Kidney epithelial cell (primary cell): Measurements from ENCODE around the gene BCAN. TPM values are rescaled to one million over a fixed set of nuclear protein-coding genes. Genes with fewer than 3 reads are reported as not detected.
A peak's percentile ranks its signal among the peaks of the same experiment; 100 is the strongest.

Experiments used
- DNase-seq: peaks from one replicate; pipeline ENCODE4 v3.0.0-alpha.2; 2010; ENCODE audit warnings: low read depth
- H3K27me3 ChIP-seq: 2 replicates; pipeline ENCODE4 v1.6.0; 2011; ENCODE audit warnings: low read length; ENCODE audit not compliant: control insufficient read depth, insufficient read depth
- H3K36me3 ChIP-seq: 2 replicates; pipeline ENCODE4 v1.5.1; 2011; ENCODE audit warnings: low read length; ENCODE audit not compliant: control insufficient read depth, insufficient read depth
- H3K4me3 ChIP-seq: 2 replicates; pipeline ENCODE4 v1.5.1; 2011; ENCODE audit warnings: low read depth, mild to moderate bottlenecking, control low read depth, low read length
- total RNA-seq: library from RNA; depleted of rRNA; stranded (reverse); fragments of >200 nt; gene quantifications from 2 replicates; pipeline ENCODE4 v1.2.3, GENCODE V29; 2015
- TF ChIP-seq, protein P1 (sequence below): IDR thresholded peaks from 2 replicates; pipeline ENCODE4 v1.5.1; 2011; ENCODE audit warnings: mild to moderate bottlenecking, moderate library complexity, low read length, control low read depth, inconsistent platforms; ENCODE audit not compliant: insufficient read depth, poor library complexity, severe bottlenecking

The BCAN gene
- total RNA-seq, 1 donor from 2014 or later = 0.17 TPM

DNA sequence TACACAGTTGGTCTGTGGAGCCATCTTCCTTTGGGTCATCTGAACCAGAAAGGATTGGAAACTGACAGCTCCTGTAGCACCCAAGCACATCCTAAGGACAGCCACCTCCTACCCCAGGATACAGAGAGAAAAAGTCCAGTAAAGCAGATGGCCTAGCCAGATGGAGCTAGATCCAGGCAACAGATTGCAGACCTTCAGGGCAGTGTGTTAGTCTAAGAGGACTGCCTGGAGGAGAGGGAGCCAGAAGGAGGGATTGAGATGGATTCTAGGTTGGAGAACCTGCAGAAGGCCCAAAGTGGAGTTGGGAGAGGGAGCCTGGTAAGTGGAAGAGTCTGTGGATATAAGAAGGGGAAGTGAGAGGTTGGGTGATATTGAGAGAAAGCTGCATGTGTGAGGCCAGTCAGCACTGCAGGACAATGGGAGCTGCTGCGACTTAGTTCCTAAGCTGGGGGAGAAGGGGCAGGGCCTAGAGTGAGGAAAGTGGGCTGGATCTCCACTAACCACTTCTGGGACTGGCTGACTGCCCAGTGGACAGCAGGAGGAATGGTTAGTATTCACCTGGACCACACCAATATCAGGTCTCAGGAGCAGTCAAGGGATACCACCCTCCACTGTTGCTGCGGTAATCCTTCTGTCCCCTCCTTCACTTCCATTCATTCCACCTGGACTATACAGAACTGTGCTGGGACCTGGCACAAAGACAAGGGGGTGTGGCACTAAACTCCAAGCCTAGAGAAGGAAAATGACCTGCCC, 13.4 kb downstream of the BCAN start:
- TF ChIP-seq, protein P1, sequence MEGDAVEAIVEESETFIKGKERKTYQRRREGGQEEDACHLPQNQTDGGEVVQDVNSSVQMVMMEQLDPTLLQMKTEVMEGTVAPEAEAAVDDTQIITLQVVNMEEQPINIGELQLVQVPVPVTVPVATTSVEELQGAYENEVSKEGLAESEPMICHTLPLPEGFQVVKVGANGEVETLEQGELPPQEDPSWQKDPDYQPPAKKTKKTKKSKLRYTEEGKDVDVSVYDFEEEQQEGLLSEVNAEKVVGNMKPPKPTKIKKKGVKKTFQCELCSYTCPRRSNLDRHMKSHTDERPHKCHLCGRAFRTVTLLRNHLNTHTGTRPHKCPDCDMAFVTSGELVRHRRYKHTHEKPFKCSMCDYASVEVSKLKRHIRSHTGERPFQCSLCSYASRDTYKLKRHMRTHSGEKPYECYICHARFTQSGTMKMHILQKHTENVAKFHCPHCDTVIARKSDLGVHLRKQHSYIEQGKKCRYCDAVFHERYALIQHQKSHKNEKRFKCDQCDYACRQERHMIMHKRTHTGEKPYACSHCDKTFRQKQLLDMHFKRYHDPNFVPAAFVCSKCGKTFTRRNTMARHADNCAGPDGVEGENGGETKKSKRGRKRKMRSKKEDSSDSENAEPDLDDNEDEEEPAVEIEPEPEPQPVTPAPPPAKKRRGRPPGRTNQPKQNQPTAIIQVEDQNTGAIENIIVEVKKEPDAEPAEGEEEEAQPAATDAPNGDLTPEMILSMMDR = no peak
- no peak for DNase-seq
- Histone ChIP-seq H3K4me3 (no peak overlapping the region), H3K27me3 (peaks cover 45% of the 10 kb centered on the region), H3K36me3 (no peaks in the 10 kb centered on the region)

DNA sequence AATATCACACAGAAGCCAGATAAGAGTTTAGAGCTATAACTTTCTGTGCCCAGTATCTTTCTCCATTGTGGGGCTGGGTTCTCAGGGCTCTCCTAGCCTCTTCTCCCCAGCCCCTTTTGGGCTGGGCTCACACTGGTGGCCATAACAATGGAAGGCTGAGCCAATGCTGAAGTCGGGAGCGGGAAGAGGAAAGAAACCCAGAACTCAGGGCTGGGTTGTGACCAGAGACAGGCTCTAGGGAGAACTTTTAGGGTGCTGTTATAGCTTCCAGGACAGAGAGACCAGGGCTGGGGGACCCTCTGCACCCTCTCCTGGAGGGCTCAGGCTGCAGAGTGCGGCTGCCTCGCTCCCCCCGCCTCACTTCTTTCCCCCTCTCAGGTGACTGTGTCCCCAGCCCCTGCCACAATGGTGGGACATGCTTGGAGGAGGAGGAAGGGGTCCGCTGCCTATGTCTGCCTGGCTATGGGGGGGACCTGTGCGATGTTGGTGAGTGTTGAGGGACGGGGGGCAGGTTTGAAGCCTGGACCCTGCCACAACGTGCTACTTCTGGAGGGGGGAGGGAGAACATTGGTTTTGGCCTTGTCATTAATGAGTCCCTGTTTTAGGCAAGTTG, 14.1 kb downstream of the BCAN start:
- Histone ChIP-seq H3K27me3 (peaks cover 45% of the 10 kb centered on the region), H3K4me3 (no peak overlapping the region), H3K36me3 (no peaks in the 10 kb centered on the region)
- DNase-seq = no peak
- TF ChIP-seq, protein P1 = no peak

DNA sequence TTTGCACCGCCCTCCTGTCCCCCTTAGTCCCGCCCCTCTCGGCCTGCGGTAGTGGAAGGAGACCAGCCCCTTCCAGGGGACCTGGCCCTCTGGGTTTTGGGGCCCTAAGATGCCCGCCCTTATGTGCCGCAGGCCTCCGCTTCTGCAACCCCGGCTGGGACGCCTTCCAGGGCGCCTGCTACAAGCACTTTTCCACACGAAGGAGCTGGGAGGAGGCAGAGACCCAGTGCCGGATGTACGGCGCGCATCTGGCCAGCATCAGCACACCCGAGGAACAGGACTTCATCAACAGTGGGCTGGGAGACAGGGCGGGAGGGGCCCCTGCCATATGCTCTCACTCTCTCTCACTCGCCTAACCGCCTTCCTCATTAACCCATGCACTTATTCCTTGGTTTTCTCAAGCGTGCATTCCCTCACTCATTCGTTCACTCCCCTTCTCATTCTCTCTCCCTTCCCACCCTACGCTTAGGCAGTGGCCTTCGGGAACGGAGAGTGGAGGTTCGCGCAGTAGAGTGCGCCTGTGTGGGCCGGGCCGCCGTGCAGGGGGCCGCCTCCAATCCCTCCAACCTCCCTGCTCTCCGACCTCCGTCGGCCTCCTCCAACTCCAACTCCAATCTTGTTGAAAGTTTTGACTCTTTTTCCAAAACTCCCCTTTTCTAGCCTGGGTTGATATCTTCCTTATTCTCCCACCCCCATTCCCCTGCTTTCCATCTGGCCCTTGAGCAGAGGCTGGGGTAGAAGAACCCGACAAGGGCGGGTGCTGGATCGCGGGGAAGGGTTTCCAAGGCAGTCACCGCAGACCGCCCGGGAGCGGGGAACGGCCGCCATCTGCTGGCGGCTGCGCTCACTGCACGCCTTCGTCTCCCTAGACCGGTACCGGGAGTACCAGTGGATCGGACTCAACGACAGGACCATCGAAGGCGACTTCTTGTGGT, 15.2 kb downstream of the BCAN start:
- Histone ChIP-seq H3K36me3 (no peaks in the 10 kb centered on the region), H3K4me3 (no peak overlapping the region), H3K27me3 (peaks cover 36% of the 10 kb centered on the region)
- no peak for DNase-seq
- TF ChIP-seq, protein P1 = peak; percentile 99

DNA sequence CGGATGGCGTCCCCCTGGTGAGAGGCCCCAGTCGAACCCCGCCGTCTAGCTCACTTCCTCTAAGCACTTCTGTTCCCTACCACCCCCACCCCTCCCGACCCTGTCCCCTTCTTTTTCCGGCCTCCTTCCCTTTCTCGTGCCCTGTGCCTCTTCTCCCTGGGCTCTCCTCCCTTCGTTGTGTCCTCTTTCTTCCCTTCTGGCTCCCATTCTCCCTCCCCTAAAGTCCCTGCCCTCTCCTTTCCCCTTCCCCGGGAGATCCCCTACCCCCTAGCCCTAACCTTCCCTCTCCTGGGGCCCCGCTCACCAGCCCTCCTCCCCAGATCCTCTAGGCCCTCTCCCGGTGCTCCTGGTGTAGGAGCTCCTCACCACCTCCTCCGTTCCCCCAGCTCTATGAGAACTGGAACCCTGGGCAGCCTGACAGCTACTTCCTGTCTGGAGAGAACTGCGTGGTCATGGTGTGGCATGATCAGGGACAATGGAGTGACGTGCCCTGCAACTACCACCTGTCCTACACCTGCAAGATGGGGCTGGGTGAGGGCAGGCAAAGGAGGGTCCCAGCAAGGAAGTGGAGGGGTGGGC, 15.9 kb downstream of the BCAN start:
- H3K36me3 ChIP-seq = no peaks in the 10 kb centered on the region
- peaks cover 32% of the 10 kb centered on the region for H3K27me3 ChIP-seq
- TF ChIP-seq, protein P1 = no peak
- DNase-seq = no peak
- no peak overlapping the region for H3K4me3 ChIP-seq

DNA sequence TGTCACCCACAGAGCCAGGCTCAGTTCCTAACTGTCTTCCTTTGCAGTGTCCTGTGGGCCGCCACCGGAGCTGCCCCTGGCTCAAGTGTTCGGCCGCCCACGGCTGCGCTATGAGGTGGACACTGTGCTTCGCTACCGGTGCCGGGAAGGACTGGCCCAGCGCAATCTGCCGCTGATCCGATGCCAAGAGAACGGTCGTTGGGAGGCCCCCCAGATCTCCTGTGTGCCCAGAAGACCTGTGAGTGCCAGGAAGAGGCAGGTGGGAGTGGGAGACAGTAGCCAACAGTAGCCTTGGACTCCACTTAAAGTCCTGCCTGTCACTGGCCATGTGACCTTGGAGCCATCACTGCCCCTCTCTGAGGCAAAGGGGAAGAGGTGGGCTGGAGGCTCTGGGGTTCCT, 16.6 kb downstream of the BCAN start:
- Histone ChIP-seq H3K36me3 (no peaks in the 10 kb centered on the region), H3K4me3 (no peak overlapping the region), H3K27me3 (peaks cover 32% of the 10 kb centered on the region)
- TF ChIP-seq, protein P1 = no peak
- no peak for DNase-seq
